CD8-positive, alpha-beta T cell (primary cell): ENCODE results near the gene HCN2. TPM values are rescaled to one million over a fixed set of nuclear protein-coding genes. Genes with fewer than 3 reads are reported as not detected.

Experiments
- total RNA-seq, 46 experiments: library from RNA in 2 of 46; stranded (reverse) in 2 of 46; gene quantifications; one replicate each; pipeline ENCODE4 v1.2.3 and lab custom pipeline; 2021 to 2026

HCN2 gene
- total RNA-seq, 2 experiments from 2014 or later, result 0.67 to 0.84 TPM

Other genes starting within 250 kb of the HCN2 start
- gene MIER2, start 245.1 kb upstream of the HCN2 start, total RNA-seq, result 10 to 100 TPM; 10.5 to 11.0 TPM
- not detected for gene C2CD4C, start 180.7 kb upstream of the HCN2 start, total RNA-seq
- 1 to 10 TPM; 6.1 to 6.6 TPM for gene SHC2, start 128.8 kb upstream of the HCN2 start, total RNA-seq
- under 1 TPM in 1 of 2 experiments, not detected in 1; 0.19 TPM for gene MADCAM1, start 93.4 kb upstream of the HCN2 start, total RNA-seq
- gene TPGS1, start 82.4 kb upstream of the HCN2 start, total RNA-seq, result 10 to 100 TPM; 17.3 to 19.5 TPM
- gene CDC34, start 58.1 kb upstream of the HCN2 start, total RNA-seq, result 10 to 100 TPM; 37.1 to 45.8 TPM
- gene GZMM, start 45.8 kb upstream of the HCN2 start, total RNA-seq, result 100 to 1,000 TPM; 117 to 119 TPM
- 10 to 100 TPM; 76.2 to 81.2 TPM for gene BSG, start 17.3 kb upstream of the HCN2 start, total RNA-seq
- 10 to 100 TPM; 48.6 to 53.7 TPM for gene POLRMT, start 43.7 kb downstream of the HCN2 start, total RNA-seq
- gene FGF22, start 50.0 kb downstream of the HCN2 start, total RNA-seq, result under 1 TPM; 0.65 to 0.97 TPM
- gene RNF126, start 73.3 kb downstream of the HCN2 start, total RNA-seq, result 100 to 1,000 TPM in 1 of 2 experiments, 10 to 100 TPM in 1; 99.7 to 107 TPM
- gene FSTL3, start 86.5 kb downstream of the HCN2 start, total RNA-seq, result 1 to 10 TPM; 1.8 to 2.4 TPM
- gene PRSS57, start 105.6 kb downstream of the HCN2 start, total RNA-seq, result not detected
- not detected for gene PALM, start 119.1 kb downstream of the HCN2 start, total RNA-seq
- not detected for gene MISP, start 161.2 kb downstream of the HCN2 start, total RNA-seq
- gene PTBP1, start 207.6 kb downstream of the HCN2 start, total RNA-seq, result 100 to 1,000 TPM; 248 to 266 TPM
- gene PLPPR3, start 232.1 kb downstream of the HCN2 start, total RNA-seq, result not detected
- under 1 TPM; 0.69 to 0.87 TPM for gene AZU1, start 238.0 kb downstream of the HCN2 start, total RNA-seq